ENCODE data around the gene GATB.
A peak's percentile ranks its signal among the peaks of the same experiment; 100 is the strongest.

GATB gene

DNA sequence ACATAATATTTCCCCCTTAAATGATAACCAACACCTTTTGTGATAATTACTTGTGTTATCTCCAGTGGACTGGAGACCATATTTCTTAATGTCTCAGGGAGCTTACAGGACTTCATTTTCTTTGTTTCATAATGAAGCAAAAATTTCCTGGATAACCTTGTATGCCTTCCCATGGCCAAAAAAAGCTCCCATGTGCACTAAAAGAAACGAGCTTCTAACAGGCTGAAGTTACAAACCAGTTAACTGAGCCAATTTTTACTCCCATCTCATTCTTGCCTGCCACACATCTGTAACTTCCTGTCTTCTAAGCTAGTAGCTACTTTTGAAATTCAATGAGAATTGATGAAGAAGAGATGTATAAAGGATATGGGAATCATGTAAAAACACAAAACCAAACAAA, 32.8 kb downstream of the GATB start:
- ChIA-PET POLR2A (no interaction called here), CTCF (interaction anchor here (0.9 kb wide), 1 partner anchor 15 kb away, joined by 3 read pairs; no protein-coding TSS in a partner anchor)
- Histone ChIP-seq H3K9me3 (ENCODE audit: control insufficient read depth, insufficient read depth, low read depth, low read length) (no peaks in the 10 kb centered on the region), H3K36me3 (ENCODE audit: control insufficient read depth in 2 of 2, insufficient read depth in 1 of 2, low read length in 2 of 2) (no peaks in the 10 kb centered on the region), H3K4me3 (ENCODE audit: low read depth, low read length) (no peak overlapping the region), H3K4me1 (ENCODE audit: control insufficient read depth, insufficient read depth, low read length) (peaks cover 6% of the 10 kb centered on the region; the same call in 1 of the 2 replicates), H3K27ac (ENCODE audit: extremely low read depth, low read depth, low read length) (no peak overlapping the region)
- TF ChIP-seq ZNF549 (tag by site-specific recombination; IDR thresholded peaks at IDR 0.05): no peak
- no peak for TF ChIP-seq ZNF561 (tag by site-specific recombination; IDR thresholded peaks at IDR 0.05; ENCODE audit: borderline replicate concordance)
- TF ChIP-seq, protein P1, sequence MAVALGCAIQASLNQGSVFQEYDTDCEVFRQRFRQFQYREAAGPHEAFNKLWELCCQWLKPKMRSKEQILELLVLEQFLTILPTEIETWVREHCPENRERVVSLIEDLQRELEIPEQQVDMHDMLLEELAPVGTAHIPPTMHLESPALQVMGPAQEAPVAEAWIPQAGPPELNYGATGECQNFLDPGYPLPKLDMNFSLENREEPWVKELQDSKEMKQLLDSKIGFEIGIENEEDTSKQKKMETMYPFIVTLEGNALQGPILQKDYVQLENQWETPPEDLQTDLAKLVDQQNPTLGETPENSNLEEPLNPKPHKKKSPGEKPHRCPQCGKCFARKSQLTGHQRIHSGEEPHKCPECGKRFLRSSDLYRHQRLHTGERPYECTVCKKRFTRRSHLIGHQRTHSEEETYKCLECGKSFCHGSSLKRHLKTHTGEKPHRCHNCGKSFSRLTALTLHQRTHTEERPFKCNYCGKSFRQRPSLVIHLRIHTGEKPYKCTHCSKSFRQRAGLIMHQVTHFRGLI (tag by site-specific recombination; IDR thresholded peaks at IDR 0.05): no peak
- no peak for TF ChIP-seq ZBTB10 (tag by site-specific recombination; IDR thresholded peaks at IDR 0.05)
- TF ChIP-seq ZNF768 (tag by site-specific recombination; IDR thresholded peaks at IDR 0.05): no peak

DNA sequence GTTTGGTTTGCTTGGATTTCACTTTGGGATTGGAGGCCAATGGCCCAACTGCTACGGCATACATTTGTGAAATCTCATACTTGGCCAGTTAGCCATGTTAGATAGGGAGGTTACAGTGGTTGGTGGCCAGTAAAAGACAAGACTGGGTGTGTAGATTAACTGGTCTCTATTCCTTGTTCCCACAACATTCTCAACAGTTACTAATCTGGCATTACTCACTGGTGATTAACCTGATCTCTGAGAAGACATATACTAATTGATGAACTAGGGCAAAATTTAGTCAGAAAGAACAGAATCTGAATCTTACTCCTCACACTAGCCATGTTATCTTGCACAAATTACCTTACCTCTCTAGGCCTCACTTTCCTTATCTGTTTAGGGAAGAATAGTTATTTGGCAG, 33.4 kb downstream of the GATB start:
- POLR2A ChIA-PET: no interaction called here
- H3K4me1 ChIP-seq (ENCODE audit: control insufficient read depth, insufficient read depth, low read length): peaks cover 6% of the 10 kb centered on the region; the same call in 1 of the 2 replicates
- CTCF ChIA-PET: interaction anchor here (0.9 kb wide), 1 partner anchor 16 kb away, joined by 3 read pairs; no protein-coding TSS in a partner anchor

DNA sequence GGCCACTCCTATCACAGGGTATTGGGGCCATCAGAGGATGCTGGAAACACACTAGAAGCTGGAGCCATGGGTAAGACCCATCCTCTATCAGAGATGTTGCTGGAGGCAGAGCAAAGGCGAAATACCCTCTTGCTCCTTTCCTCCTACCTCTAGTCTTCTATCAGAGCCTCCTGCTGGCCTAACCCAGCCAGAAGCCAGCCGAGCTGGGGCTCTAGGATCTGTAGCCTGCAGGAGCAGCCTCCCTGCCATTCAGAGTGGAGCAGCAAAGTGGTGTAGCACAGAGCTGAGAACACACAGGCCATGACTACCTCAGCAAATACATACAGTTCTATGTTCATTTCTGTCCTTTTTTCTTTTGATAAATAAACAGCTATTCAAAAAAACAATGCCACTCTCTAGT, 35.7 kb downstream of the GATB start:
- TF ChIP-seq PRDM1 (tag by site-specific recombination; IDR thresholded peaks at IDR 0.05) (no peak), ZIC2 (tag by site-specific recombination; IDR thresholded peaks at IDR 0.05) (peak; percentile 49), ZNF529 (tag by site-specific recombination; IDR thresholded peaks at IDR 0.05; ENCODE audit: insufficient replicate concordance) (no peak), ZSCAN16 (tag by site-specific recombination; IDR thresholded peaks at IDR 0.05) (no peak), ZNF548 (tag by site-specific recombination; IDR thresholded peaks at IDR 0.05) (peak; percentile 18; the same call in 1 of the 2 replicates)
- peaks cover 2% of the 10 kb centered on the region; the same call in 1 of the 2 replicates for H3K4me1 ChIP-seq (ENCODE audit: control insufficient read depth, insufficient read depth, low read length)
- no peaks in the 10 kb centered on the region for H3K9me3 ChIP-seq (ENCODE audit: control insufficient read depth, insufficient read depth, low read depth, low read length)
- H3K27ac ChIP-seq (ENCODE audit: extremely low read depth, low read depth, low read length): no peak overlapping the region
- no peak overlapping the region for H3K4me3 ChIP-seq (ENCODE audit: low read depth, low read length)
- ChIA-PET CTCF (no interaction called here), POLR2A (no interaction called here)
- H3K36me3 ChIP-seq (ENCODE audit: control insufficient read depth in 2 of 2, insufficient read depth in 1 of 2, low read length in 2 of 2): no peaks in the 10 kb centered on the region

More for the DNA sequence above, 33.4 kb downstream of the GATB start:
- H3K36me3 ChIP-seq (ENCODE audit: control insufficient read depth in 2 of 2, insufficient read depth in 1 of 2, low read length in 2 of 2): no peaks in the 10 kb centered on the region
- H3K4me3 ChIP-seq (ENCODE audit: low read depth, low read length): no peak overlapping the region
- H3K9me3 ChIP-seq (ENCODE audit: control insufficient read depth, insufficient read depth, low read depth, low read length): no peaks in the 10 kb centered on the region
- no peak for TF ChIP-seq ZNF747 (tag by site-specific recombination; IDR thresholded peaks at IDR 0.05)
- TF ChIP-seq ZNF555 (tag by site-specific recombination; conservative IDR thresholded peaks at IDR 0.05): no peak
- no peak for TF ChIP-seq ZNF629 (tag by site-specific recombination; IDR thresholded peaks at IDR 0.05)
- no peak for TF ChIP-seq BCL11A (tag by site-specific recombination; IDR thresholded peaks at IDR 0.05; ENCODE audit: low read depth)
- TF ChIP-seq GLI2 (tag by site-specific recombination; IDR thresholded peaks at IDR 0.05; ENCODE audit: borderline replicate concordance, low read depth): no peak
- no peak for TF ChIP-seq ZNF776 (tag by site-specific recombination; IDR thresholded peaks at IDR 0.05; ENCODE audit: borderline replicate concordance)
- no peak for TF ChIP-seq HOXC10 (CRISPR knock-in tag; IDR thresholded peaks at IDR 0.05)
- TF ChIP-seq ZNF221 (tag by site-specific recombination; IDR thresholded peaks at IDR 0.05; ENCODE audit: borderline replicate concordance): no peak
- TF ChIP-seq ZNF146 (tag by site-specific recombination; IDR thresholded peaks at IDR 0.05): no peak
- TF ChIP-seq SCRT2 (tag by site-specific recombination; IDR thresholded peaks at IDR 0.05): no peak
- no peak overlapping the region for H3K27ac ChIP-seq (ENCODE audit: extremely low read depth, low read depth, low read length)

Measured in HEK293 (cell line).